ENCODE results near the gene COL26A1.
"Not testable (repeated sequence)": the region's sequence is repeated elsewhere in the genome, so short reads cannot be mapped to it uniquely, and the experiment has no call there.

Gene COL26A1

DNA sequence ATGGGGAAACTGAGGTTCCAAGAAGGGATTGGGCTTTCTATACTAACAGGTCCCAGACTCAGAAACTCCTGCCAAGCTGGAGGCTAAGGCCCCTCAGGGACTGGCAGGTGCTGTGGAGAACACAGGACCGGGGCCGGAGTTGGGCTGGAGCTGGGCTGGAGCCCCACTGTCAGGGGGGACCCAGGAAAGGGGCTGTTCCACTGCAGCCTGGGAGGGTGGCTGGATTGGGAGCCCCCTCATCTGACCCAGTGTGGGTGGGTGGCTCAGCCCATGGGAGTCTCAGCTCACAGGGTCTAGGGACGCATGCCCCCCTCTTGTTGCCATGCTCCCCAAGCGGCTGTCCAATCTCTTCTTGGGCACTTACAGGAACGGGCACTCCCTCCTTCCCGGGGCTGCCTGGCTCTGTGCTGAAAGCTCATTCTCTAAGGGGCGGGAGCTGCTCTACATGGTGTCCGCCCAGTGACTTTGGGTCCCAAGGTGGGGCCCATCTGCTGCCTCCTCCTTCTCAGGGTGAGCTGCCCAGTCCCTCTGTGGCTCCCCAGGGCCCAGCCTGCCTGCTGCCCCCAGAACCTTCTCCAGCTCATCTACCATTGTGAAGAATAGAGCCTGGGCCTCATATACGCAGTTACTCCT lies 139.9 kb downstream of the COL26A1 start:
- DNase-seq = no peak

DNA sequence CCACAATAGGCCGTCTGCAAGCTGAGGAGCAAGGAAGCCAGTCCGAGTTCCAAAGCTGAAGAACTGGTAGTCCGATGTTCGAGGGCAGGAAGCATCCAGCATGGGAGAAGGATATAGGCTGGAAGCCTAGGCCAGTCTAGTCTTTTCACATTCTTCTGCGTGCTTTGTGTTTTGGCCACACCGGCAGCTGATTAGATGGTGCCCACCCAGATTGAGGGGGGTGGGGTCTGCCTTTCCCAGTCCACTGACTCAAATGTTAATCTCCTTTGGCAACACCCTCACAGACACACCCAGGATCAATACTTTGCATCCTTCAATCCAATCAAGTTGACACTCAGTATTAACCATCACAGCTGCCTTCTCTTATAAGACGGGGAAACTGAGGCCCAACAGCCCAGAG lies 142.8 kb downstream of the COL26A1 start:
- not testable (repeated sequence) for DNase-seq

DNA sequence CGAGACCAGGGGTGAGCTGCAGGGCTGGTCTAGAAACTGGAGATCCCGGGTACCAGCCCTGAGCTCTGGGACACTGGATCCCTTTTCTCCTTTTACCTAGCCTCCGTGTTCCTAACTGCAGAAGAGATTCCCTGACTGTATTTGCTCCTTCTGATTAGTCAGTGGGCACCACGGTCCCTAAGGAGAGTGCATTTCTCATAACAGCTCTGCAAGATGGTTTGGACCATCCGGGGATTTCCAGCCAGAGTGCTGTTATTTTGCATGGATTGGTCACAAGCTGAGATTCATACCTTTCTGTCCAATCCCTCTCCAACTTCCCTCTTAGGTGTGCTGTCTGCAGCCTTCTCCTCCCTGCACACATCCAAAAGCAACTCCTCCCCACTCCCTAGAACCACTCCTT lies 143.9 kb downstream of the COL26A1 start:
- no peak for DNase-seq

DNA sequence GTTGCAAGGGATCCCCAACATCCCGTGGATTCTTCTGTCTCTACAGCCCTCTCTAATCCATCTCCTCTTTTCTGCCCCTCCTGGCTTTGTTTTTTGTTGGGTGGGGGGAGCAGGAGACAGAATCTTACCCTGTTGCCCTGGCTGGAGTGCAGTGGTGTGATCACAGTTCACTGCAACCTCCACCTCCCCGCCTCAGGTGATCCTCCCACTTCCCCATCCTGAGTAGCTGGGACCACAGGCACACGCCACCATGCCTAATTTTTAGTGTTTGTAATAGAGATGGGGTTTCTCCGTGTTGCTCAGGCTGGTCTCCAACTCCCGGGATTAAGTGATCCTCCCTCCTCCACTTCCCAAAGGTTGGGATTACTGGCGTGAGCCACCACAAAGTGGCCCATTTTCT lies 144.7 kb downstream of the COL26A1 start:
- no peak for DNase-seq

DNA sequence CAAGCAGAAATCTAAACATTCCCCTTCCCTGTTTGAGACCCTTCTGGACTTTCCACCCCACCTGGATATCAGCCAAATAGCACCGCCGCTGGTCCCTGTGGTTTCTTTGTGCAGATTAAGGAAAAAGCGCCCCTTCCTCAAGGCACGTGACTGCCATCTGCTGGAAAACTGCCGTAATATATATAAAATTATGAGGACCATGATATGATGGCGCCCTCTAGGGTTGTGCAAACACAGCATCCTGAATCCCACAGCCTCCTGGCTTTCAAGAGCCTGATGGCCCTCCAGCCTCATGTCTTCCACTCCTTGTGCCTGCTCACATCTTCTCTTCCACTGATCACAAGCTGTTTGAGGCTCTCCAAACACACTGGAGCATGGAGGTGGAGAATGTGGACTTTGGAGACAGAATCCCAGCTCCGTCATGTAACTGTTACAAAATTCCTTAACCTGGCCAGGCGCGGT lies 145.1 kb downstream of the COL26A1 start:
- DNase-seq = peak in 1 of 2 donors; percentile 29

DNA sequence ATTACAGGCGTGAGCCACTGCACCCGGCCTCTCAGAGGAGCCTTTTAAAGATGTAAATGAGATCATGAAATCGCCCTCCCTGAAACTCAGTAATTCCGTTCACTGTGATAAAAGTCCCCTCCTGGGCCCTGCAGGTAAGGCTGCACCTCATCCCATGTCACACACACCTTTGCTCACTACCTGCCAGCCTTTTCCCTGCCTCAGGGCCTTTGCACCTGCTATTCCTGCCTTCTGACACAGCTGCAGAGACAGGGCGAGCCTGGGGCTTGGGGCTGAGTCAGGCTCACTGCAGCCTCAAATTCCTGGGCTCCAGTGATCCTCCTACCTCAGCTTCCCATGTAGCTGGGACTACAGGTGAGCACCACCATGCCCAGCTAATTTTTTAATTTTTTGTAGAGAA lies 147.6 kb downstream of the COL26A1 start:
- no peak for DNase-seq

DNA sequence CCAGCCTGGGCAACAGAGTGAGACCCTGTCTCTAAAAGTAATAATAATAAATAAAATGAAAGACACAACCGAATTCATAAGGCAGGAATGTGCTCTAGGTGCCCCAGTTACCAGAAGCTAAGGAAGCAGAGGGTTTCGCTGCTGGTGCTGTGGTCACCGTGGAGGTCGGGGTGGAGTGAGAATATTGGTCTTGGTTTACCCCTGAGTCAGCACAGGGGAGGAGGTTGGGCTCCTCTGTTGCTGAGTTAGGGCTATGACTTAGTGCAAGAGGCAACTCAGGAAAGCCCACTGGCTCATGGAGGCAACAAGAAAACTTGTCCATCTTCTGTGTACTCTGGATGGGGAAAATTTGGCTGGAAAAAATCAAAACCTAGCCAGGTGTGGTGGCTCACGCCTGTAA lies 149.3 kb downstream of the COL26A1 start:
- DNase-seq = no peak

DNA sequence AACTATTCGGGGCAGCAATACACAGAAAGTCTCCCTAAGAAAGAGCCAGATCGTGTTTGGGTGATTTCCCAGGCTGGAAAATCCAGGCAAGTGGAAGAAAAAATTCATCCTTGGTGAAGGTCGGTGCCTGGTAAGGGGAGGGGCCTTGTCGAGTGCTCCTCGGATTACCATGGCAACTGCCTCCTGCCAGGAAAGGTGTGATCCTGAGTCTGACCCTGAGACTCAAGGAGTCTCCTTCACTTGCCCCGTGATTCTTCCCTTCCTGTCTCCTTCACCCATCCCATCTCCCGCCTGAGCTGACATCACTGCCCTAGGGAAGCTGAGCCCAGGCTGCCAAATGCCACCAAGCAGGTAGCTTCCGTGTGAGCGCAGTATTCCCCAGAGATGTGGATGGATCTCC lies 154.2 kb downstream of the COL26A1 start:
- DNase-seq = no peak

DNA sequence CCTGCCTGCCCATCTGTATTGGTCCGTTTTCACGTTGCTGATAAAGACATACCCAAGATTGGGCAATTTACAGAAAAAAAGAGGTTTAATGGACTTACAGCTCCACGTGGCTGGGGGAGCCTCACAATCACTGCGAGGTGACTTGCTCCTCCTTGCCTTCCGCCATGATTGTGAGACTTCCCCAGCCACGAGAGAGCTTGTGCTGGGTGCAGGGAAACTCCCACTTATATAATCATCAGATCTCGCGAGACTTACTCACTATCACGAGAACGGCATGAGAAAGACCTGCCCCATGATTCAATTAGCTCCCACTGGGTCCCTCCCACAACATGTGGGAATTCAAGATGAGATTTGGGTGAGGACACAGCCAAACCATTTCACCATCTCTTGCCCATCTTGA lies 154.6 kb downstream of the COL26A1 start:
- no peak for DNase-seq

DNA sequence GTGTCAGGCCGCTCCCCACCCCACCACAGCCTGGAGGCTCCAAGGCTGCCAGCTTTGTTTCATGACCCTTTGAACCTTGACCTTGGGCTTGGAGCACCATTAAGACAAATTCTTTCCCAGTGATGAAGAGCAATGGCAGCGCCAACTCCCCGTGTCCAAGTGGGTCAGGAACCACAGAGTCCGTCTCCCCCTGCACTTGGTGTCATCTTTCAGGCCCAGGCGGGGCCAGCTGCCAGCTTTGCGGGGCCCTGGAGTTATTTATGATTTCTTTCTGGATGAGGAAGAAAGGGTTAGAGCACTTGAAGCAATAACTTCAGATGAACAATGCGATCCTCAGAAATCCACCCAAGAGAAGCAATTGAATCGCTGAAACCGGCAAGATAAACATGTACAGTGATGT lies 155.7 kb downstream of the COL26A1 start:
- DNase-seq = no peak

DNA sequence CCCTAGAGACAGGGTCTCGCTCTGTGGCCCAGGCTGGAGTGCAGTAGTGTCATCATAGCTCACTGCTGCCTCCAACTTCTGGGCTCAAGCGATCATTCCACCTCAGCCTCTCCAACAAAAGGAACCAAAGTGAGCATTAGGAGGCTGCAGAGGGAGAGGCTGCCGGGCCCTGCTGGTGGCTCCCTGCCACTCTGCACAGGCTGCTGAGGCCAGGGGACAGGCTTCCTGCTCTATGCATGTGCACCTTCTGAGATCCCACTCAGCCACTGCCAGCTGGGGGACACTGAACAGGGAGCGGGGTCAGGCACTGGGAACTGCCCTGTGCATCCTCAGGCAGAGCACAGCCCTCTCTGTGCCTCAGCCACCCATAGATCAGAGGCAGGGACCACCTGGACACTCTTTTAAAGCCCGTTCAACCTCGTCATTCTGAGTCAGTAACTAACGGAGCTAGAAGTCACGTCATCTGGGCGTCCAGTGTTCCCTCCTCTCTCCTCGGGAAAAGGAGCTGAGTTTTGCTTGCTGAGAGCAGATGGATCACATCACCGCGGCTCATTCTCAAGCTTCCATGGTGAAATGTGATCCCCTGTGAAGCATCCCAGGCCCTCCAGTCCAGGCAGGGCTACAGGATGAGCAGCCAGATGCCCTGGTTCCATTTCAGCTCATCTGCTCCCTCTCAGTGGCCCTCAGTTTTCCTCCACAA lies 156.8 kb downstream of the COL26A1 start:
- no peak for DNase-seq

DNA sequence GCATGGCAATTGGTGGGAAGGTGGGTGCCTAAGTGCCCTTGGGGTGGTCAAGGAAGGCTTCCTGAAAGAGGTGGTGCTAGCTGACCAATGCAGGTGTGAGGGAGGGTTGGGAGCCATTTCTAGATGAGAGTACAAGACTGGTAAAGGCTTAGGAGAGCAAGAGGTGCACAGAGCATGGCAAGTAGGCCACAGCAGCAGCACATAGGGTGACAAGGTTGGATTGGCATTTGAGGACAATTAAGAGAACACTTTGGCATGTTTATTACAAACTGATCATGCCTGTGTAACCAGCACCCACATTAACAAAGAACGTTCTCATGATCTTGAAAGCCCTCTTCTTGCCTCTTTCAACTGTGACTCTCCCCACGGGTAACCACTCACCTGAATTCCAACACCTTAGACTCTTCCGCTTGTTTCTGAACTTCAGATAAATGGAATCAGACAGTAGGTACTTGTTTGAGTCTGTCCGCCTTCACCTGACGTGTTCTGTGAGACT lies 158.8 kb downstream of the COL26A1 start:
- DNase-seq = no peak

DNA sequence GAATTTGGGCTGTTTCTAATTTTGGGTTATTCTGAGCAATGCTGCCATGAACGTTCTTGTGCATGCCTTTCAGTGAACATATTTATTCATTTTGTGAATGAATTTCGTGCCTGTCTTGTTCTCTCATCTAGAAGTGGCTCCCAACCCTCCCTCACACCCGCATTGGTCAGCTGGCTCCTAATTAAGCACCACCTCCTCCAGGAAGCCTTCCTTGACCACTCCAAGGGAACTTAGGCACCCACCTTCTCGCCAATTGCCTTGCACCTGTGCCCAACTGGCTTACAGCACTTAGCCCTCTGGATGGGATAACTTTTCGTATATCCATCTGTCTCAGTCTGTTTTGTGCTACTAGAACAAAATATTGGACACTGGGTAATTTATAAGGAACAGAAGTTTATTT lies 159.3 kb downstream of the COL26A1 start:
- no peak for DNase-seq

DNA sequence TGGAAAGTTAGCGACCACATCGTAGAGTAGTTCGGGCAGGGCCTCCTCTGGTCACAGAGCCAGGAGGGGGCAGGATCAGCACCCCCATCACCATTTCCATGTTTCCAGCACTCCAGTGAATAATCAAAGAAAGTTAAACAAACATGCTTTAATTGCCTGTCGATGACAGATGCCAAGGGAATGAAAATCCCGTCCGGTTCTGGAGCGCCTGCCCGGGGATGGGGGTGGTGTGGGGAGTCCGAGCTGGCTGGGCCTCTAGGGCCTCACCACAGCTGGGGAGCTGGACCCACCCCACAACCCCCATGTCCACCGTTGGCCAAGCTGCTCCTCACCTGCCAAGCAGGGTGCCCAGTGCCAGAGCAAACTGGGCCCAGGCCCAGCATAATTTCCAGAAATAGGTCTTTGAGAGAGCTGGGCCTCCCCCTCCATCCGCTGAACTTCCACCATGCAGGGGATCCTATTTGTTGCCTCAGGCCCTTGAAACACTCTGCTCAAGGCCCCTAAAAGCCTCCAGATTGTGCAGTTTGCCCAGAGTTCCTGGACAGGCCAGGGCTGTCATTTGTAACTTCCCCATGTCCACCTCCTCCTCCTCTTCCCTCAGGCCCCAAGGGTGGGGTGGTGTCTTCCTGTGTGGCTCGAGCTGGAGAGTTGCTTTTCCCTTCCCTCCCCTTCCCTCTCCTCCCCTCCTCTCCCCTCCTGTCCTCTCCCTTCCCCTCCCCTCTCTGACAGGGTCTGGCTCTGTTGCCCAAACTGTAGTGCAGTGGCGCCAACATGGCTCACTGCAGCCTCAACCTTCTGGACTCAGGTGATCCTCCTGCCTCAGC lies 165.4 kb downstream of the COL26A1 start:
- DNase-seq = no peak

DNA sequence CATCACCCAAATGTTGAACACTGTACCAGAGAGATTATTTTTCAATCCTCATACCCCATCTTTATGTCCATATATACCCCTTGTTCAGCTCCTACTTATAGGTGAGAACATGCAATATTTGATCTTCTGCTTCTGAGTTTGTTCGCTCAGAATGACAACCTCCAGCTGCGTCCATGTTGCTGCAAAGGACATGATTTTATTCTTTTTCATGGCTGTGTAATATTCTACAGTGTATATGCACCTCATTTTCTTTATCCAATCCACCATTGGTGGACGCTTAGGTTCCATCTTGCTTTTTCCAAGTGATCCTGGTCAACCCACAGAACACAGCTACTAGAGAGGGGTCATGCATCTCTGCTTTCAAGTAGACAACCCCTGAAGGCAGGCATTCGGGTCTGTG lies 166.9 kb downstream of the COL26A1 start:
- DNase-seq = no peak

DNA sequence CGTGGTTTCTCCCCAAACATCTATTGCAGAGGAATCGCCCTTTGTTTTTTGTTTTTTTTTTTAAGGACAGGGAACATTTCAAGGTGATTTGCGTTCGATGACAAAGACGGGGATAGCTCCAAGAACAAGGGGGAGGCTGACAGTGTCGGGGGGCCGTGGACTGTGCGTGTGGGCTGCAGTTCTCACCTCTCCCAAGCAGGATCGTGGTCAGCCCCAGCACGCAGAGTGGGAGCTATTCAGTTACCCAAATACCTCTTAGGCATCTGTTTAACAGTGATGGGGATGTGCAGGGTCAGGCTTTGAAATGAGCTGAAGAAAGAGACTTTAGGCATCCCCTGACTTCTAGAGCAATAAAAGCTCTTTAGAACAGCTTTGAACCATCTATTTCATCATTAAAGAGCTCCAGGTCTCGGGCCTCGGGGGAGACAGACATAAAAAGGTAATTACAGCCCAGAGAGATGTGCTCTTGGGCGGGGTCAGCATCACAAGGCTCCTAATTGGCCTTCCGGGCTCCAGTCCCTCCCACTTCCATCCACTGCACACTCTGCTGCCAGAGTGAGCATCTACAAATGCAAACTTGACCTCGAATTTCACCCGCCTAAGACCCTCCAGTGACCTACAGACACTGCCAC lies 169.2 kb downstream of the COL26A1 start:
- DNase-seq = no peak

DNA sequence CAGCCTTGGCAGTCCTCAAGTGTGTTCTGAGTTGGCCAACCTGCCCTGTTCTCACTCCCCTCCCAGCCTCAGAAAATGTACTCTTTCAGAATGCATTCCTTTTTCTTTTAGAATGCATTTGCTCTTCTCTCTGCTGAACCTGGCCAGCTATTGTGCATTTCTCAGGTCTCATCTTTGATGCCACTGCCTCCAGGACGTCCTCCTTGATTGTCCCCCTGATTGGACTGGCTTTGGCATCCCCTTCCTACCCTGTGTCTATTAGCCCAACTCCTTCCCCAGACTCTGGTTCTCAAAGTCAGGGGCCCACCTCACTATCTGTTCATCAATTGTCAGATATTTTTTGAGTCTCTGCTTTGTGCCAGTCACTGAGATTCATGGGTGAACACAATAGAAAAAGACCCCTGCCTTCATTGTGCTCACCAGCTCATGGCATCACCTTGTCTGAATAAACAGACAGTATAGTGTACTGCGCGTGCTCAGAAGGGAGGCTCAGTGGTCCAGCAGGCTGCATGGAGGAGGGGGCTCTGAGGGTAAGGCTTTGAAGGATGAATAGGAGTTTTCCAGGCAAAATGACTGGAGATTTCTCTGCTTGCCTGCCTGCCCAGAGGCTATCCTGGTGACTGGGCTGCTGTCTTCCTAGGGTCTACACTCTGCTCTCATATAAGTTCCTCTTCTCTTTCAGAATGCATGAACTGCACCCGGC lies 169.9 kb downstream of the COL26A1 start:
- DNase-seq = no peak

DNA sequence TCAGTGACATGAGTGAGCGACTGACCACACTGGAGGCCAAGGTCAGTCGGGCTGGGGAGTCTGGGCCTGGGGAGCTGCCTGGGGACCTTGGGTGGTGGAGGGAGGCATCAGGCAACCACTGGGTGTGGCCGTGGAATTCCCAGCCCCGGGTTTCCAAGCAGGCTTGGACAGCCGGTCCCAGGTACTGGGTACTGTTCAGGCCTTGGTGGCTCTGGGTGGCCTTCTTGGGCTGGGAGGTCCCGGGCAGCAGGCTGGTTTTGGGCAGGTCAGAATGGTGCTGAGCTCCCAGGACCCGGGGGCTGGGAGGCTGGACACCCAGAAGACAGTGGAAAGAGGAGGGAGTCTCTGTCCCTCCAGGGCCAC lies 170.4 kb downstream of the COL26A1 start:
- DNase-seq = no peak

DNA sequence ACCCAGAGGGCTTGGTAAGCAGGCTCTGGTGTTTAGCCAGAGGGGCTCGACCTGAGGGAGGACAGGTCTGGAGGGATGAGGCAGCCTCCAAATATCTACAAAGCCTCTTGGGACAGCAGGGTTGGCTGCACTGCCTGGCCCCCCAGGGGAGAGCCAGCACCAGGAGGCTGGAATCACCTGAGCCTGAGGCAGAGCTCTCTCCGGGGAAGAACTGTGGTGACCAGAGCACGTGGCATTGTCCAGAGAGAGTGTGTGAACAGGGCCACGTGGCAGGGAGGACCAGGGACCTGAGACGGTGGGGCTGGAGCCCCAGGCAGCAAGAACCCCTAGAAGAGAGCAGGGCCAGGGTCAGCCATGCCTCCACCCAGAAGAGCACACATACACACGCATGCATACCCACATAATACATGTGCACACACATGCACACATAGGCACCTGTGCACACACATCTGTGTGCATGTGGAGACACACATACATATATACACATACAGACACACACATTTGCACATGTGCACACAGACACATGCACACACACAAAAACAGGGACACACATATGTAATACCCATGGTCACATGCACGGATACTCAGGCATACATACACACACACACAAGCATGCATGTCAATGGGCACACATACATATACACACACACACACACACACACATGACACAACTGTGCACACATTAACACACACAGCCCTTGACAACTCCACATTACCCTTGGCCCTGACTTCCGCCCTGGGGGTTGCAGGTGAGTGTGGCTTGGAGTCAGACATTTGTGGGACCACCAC lies 171.5 kb downstream of the COL26A1 start:
- DNase-seq = no peak

DNA sequence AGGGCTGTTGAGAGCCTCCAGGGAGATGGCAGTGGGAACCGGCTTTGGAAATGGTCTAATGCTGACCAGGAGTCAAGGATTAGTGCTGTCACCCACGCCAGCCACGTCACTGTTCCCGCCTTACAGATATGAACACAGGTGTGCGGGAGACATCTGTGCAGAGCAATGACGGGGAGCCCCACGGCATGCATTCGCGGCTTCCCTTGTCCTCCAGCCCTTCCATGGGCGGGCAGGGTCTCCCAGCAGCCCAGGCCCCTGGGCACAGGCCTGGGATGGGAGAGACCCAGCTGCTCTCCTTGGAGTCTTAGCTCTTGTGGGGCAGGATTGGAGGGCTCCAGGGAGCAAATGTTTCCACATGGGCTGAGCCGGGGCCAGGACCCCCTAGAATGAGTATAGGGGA lies 172.2 kb downstream of the COL26A1 start:
- DNase-seq = no peak

DNA sequence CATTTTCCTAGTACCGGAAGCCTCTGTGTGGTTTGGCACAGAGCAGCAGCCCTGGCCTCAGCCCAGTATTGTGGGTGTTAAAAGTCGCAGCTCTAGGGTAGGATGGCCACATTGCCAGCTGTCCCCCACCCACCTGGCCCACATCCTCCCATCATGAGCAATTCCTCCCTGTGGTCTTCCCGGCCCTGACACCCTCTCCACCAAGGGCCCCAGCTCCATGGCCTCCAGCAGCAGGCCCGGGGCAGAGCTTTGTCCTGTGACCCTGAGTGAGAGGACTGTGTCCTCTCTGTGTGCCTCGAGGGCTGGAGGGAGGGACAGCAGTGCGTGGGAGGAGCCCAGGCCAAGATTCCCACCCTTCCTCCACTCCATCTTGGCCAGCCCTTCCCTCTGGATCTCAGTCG lies 172.7 kb downstream of the COL26A1 start:
- DNase-seq = no peak

DNA sequence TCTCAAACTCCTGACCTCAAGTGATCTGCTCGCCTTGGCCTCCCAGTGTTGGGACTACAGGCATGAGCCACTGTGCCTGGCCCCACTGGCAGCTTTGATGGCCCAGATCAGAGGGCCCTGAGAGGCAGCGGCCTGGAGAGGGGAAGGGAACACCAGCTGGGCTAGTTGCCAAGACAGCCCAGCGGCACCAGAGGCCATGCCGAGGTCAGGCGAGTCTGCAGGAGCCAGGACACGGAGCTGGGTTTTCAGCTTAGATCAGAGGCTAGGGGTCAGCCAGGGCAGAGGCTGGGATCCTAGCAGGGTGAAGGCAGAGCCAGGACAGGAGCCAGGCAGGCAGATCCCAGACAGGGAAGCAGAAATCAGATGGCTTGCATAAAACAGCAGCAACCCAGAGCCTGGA lies 173.6 kb downstream of the COL26A1 start:
- no peak for DNase-seq
